GM18502 (cell line): ENCODE data around the gene NBL1.

Source experiments
- ATAC-seq: cut with Tn5 transposase; IDR thresholded peaks from one replicate; pipeline ENCODE4 v1.9.1; 2021; ENCODE audit warnings: mild to moderate bottlenecking; ENCODE audit not compliant: unreplicated experiment, poor library complexity

NBL1 gene

DNA sequence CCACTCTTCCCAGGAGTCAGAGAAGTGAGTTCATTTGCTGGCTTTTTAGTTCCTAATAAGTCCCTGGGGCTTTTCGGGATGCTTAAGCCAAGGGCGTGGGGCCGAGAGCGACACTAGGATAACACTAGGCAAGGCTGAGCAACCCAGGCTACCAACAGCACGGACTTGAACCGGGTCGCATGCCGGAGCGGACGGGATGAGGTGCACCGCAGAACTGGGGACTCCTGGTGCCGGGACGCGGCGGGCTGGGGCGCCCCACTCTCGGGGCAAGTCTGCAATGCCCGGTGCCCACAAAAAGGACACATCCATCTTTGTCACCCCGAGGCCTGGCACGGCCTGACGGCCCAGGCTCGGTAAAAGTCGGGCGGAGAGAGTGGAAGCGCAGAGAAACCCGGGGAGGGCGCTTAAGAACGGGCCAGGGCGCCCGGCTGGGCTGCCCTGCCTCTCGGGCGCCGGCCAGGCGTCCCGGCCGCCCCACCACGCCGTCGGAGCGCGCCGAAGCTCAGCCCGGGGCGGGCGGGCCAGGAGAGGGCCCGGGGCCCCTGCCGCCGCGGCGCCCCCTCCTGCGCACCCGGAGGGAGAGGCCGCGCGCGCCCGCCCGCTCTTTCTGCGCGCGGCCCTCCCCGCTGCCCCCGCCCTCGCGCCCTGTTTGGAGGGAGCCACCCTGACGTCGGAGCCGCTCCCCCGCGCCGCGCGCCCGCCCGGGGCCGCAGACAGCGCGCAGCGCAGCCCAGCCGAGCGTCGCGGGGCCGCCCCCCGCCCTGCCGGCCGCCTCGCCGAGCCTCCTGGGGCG is at the start of gene NBL1:
NBL1 (plus strand) TSS at position 710 of the 793 bp plus-strand sequence. CDS start 10,720 bp downstream, outside the sequence.
- no peak for ATAC-seq

DNA sequence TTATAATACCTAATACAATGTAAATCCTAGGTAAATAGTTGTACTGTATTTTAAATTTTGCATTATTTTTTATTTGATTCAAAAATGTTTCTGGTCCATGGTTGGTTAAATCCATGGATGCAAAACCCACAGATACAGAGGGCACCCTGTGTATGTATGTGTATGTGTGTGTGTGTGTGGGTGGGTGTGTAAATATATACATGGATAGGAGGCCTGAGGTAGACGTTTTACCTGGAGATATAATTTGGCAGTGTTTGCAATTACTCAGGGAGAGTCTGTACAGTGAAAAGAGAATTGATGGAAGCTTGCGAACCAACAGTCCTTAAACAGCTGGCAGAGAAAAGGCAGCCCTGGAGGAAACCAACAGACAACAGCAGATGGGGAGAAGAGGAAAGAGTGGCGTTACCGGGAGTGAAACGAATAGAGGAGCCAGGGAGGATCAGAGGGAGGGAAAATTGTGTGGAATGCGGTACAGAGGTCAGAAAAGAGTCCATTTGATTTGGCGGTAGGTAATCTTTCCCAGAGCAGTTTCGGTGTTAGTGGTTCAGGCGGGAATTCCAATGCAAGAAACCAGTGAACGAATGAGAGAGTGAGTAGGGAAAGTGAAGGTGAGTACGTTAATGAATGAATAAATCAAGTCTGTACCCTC is 47.9 kb upstream of the NBL1 start:
- no peak for ATAC-seq

GRCh38 chr1:19596714-19597495 is 47.2 kb upstream of the NBL1 start:
- peak; percentile 86 for ATAC-seq

- ATAC-seq: peak; percentile 14
Observed at GRCh38 chr1:19597496-19598309, 46.4 kb upstream of the NBL1 start.

DNA sequence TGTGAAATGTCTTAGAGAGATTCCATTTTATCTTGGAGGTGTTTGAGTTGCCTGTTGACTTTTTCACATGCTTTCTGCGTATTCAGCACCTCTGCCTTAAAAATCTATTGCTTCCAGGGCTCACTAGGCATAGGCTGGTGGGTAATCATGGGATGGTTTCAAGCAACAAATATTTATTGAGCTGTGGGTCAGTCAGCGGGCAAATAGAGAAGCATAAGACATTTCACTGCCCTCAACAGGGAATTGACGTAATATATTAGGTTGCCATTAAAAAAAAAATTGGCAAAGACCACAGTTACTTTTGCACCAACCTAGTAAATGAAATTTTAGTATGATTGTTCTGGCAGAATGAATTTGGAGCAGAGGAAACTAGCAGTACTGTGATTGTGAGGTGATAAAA is 44.3 kb upstream of the NBL1 start:
- ATAC-seq: no peak

- no peak for ATAC-seq
Observed at GRCh38 chr1:19602486-19602885, 41.6 kb upstream of the NBL1 start.

GRCh38 chr1:19605967-19606366 is 38.1 kb upstream of the NBL1 start:
- ATAC-seq: no peak

- ATAC-seq: no peak
Observed at GRCh38 chr1:19606817-19607642, 37.1 kb upstream of the NBL1 start.

DNA sequence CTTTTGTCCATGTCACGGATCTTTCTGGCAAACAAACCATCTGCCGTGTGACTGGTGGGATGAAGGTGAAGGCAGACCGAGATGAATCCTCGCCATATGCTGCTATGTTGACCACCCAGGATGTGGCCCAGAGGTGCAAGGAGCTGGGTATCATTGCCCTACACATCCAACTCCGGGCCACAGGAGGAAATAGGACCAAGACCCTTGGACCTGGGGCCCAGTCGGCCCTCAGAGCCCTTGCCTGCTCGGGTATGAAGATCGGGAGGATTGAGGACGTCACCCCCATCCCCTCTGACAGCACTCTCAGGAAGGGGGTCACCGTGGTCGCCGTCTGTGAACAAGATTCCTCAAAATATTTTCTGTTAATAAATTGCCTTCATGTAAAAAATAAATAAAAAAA is 35.9 kb upstream of the NBL1 start:
- no peak for ATAC-seq

GRCh38 chr1:19610282-19610981 is 33.7 kb upstream of the NBL1 start:
- no peak for ATAC-seq

DNA sequence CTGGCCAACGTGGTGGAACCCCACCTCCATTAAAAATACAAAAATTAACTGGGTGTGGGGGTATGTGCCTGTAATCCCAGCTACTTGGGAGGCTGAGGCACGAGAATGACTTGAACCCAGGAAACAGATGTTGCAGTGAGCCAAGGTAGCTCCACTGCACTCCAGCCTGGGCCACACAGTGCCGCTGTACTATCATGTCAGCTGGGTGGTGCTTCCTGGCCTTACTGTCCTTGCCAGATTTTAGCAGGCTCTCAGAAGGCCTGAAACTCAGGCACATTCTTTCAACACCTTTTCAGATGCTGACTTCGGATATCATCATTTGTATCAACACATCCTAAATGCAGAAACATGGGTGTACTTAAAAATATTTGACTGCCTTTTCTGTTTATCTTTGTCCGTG is 31.6 kb upstream of the NBL1 start:
- no peak for ATAC-seq

- ATAC-seq: no peak
Observed at GRCh38 chr1:19613171-19613703, 30.9 kb upstream of the NBL1 start.

- ATAC-seq: no peak
Observed at GRCh38 chr1:19615438-19615837, 28.7 kb upstream of the NBL1 start.

- ATAC-seq: no peak
Observed at GRCh38 chr1:19616489-19616888, 27.6 kb upstream of the NBL1 start.

DNA sequence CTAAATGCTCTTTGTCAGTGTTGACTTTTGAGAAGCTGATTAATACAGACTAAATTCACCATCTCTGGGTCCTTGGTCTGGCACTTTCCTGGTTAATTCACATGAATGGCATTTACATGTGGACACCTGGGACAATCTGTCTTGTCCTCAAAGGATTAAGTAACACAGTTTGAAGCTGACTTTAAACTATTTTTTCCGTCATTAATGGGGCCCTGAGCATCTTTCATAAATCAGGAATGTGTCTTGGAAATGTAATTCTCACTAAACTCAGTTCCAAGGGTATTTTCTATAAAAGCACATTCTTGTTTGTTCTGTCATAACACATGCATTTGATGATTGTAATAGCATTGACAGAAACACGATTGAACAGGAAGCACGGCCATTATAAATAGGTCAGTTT is 26.7 kb upstream of the NBL1 start:
- ATAC-seq: no peak

DNA sequence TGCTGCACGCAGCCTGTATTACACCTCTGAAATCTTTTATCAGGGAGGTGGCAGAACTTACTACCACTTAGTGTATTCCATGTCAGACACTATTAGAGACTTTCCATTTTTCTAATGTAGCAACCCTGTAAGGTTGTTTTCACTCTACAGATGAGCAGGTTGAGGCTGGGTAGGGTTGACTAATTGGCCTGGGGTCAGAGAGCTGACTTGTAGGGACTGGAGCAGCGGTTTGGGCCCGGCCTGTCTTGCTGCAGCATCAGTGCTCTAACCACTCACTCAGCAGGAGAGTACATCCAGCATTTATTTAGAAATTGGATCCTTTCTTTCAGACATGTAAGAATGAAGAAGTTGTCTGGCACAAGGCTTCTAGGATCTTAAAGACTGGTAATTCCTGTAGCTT is 25.7 kb upstream of the NBL1 start:
- no peak for ATAC-seq

DNA sequence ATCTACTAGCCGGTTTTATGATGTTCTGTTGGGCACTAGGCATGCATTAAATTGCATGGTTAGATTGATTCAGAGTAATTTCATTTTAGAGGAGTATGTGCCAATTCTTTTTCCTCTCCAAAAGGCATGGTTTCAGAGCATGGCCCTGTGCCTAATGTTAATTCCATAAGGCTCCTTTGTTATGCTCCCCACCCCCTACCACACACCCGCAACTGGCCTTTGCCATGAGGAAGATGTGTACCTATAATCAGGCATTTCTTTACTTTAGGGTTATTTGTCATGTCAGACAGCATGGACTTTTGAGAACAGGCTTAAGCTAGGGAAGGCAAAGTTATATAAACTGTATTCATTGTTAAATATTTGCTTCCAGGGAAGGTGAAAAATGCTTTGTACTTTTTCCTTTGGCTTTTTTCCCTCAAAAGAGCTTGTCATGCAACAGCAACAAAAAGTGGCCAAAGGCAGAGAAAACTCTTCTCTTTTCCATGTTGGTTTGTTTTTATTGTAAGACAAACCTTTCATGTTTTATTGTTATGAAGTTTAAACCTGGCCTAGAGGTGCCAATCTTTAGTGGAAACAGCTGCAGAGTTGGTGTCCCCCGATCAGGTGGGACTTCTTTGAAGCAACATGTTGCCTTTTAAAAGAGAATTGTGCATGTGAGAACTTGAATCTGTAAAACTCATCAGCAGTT is 24.3 kb upstream of the NBL1 start:
- ATAC-seq: no peak

- no peak for ATAC-seq
Observed at GRCh38 chr1:19620786-19621185, 23.3 kb upstream of the NBL1 start.
